GM21423 (cell line): Measurements from ENCODE around the gene WDR44.
"Not testable (repeated sequence)": the region's sequence is repeated elsewhere in the genome, so short reads cannot be mapped to it uniquely, and the experiment has no call there.

Source experiments
- ATAC-seq: cut with Tn5 transposase; IDR thresholded peaks from one replicate; pipeline ENCODE4 v1.9.1; 2021; ENCODE audit warnings: mild to moderate bottlenecking, moderate library complexity; ENCODE audit not compliant: unreplicated experiment

WDR44 gene

GRCh38 chrX:118480172-118480571 lies 134.3 kb downstream of the WDR44 start:
- no peak for ATAC-seq

- ATAC-seq = not testable (repeated sequence)
Observed at GRCh38 chrX:118482384-118482783, 136.5 kb downstream of the WDR44 start.

- no peak for ATAC-seq
Observed at GRCh38 chrX:118484216-118484903, 138.5 kb downstream of the WDR44 start.

- not testable (repeated sequence) for ATAC-seq
Observed at GRCh38 chrX:118486693-118487092, 140.8 kb downstream of the WDR44 start.

- no peak for ATAC-seq
Observed at GRCh38 chrX:118493016-118493415, 147.1 kb downstream of the WDR44 start.

- no peak for ATAC-seq
Observed at GRCh38 chrX:118493653-118494297, 147.9 kb downstream of the WDR44 start.

GRCh38 chrX:118495061-118495921 lies 149.4 kb downstream of the WDR44 start, which contains the start of gene DOCK11:
Gene DOCK11 (plus strand): TSS chrX:118495815. CDS start chrX:118495972, 157 bp downstream.
- ATAC-seq = peak; percentile 65

- ATAC-seq = peak; percentile 43
Observed at GRCh38 chrX:118495958-118496762, 150.3 kb downstream of the WDR44 start.

- peak; percentile 15 for ATAC-seq
Observed at GRCh38 chrX:118496763-118497079, 150.8 kb downstream of the WDR44 start.

- no peak for ATAC-seq
Observed at GRCh38 chrX:118497180-118497818, 151.4 kb downstream of the WDR44 start.

- ATAC-seq = no peak
Observed at GRCh38 chrX:118498351-118498750, 152.4 kb downstream of the WDR44 start.

- ATAC-seq = no peak
Observed at GRCh38 chrX:118498755-118499154, 152.8 kb downstream of the WDR44 start.

- ATAC-seq = no peak
Observed at GRCh38 chrX:118499295-118499694, 153.4 kb downstream of the WDR44 start.
